Measurements from ENCODE around the gene CATSPERZ. TPM values are rescaled to one million over a fixed set of nuclear protein-coding genes. Genes with fewer than 3 reads are reported as not detected.

The CATSPERZ gene, protein sequence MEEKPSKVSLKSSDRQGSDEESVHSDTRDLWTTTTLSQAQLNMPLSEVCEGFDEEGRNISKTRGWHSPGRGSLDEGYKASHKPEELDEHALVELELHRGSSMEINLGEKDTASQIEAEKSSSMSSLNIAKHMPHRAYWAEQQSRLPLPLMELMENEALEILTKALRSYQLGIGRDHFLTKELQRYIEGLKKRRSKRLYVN
- not detected in 2 replicates for total RNA-seq

DNA sequence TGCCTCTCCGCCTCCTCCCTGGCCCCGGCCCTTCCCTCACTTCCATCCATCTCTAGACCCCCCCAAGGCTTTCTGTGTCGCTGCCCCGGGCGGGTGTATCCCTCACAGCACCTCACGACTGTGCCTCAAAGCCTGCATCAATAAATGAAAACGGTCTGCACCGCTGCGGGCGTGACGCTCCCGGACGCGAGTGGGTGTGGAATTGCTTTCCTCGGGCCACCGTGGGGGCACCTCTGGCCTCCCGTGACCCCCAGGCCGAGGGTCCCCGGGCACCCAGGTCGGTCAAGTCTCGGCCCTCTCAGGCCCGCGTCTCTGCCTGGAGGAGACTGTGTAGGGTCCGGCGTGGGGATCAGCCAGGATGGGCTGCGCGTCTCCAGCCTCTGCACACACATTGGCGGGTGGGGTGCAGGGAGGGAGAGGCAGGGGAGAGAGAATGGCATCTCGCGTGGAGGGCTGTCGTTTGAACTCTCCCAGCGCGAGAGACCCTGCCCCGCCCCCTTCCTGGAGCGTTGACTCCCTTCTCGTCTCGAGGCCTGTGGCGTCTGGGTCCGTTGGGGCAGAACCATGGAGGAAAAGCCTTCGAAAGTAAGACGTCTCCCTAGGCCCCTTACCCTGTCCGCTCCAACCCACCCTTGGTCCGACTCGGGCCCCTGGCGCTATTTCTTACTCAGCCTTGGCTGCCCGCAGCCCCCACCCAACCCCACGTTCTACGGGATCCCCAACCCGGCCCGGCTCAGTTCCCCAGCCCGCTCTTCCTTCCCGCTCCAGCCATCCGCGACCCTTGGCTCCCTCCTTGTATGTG is at the start of gene CATSPERZ:
CATSPERZ (plus strand) TSS at position 512 of the 802 bp plus-strand sequence; CDS start at position 565, 53 bp downstream.
- DNase-seq: peak; percentile 74
- Mint-ChIP-seq H3K27ac (peak within 1 kb of the TSS; percentile 8), H3K4me3 (peak within 1 kb of the TSS; percentile 76), H3K4me1 (peaks cover 22% of the 10 kb centered on the region), H3K9me3 (no peaks in the 10 kb centered on the region), H3K27me3 (peaks cover 56% of the 10 kb centered on the region), H3K36me3 (ENCODE audit: low read depth) (peaks cover 2% of the 10 kb centered on the region)
- intact Hi-C loops (cut with micrococcal nuclease): loop anchor here (1.0 to 10.0 kb wide), 4 partner anchors 8 to 325 kb away; partner anchors contain the start of gene COX8A

DNA sequence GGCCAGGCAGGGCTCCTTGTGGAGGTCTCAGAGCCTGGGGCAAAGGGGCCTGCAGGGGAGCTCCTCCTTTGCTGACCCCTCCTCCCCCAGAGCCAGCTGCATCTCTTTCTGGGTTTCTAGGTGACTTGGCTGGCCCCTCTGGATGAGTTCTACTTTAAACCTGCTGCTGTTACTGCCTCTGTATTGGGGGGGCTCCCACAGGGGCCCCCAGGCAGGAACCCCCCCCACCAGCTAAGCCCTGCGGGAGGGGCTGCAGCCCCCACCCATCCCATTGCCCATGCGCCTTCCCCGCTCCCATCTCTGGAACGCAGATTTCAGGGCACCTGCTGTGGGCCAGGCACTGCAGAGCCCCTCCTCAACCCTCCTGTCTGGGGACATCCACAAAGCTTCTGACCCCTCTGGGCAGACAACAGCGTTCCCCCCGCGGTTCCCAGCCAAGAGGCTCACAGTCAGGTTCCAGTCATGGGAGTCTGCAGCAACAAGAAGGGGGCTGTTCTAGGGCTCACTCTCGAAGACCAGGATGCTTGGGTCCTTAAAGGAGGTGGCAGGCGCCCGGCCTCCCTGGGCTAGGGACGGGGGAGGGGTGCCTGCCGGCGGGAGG is 49.6 kb upstream of the CATSPERZ start:
- H3K27me3 Mint-ChIP-seq: no peaks in the 10 kb centered on the region
- intact Hi-C loops (cut with micrococcal nuclease): loop anchor here (1.0 kb wide), 2 partner anchors 18 to 54 kb away; no protein-coding TSS in a partner anchor
- H3K36me3 Mint-ChIP-seq (ENCODE audit: low read depth): peaks cover 6% of the 10 kb centered on the region
- H3K4me1 Mint-ChIP-seq: peaks cover 23% of the 10 kb centered on the region
- peak overlapping the region; percentile 86 for H3K4me3 Mint-ChIP-seq
- no peak for DNase-seq
- no peaks in the 10 kb centered on the region for H3K9me3 Mint-ChIP-seq
- no peak overlapping the region for H3K27ac Mint-ChIP-seq

DNA sequence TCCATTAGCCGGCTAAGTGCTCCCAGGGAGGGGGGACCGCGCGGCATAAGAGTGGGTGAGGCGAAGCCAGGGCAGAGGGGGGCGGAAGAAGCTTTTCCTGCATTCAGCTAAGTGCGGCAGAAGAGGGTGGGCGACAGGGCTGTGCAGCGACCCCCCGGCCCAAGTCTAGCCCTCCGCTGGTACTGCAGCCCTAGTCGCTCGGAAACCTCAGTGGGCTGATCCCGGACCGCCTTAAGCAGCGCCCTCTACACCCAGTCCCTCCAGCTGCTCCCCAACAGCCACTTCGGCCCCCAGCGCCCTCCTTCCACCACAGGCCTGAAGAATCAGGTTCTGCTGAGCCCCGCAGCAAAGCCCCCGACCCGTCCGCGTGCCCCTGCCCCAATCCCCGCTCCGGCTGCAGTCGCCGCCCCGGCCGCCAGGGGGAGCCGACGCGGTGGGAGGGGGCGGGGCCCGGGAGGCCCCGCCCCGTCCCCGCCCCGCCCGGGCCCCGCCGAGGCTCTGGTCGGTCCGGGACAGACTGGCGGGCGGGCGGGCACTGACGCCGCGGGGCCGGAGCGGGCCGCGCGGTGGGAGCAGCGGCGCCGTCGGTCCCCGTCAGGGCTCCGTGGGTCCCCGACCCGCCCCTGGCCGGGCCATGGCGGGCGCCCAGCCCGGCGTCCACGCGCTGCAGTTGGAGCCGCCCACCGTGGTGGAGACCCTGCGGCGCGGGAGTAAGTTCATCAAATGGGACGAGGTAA is 49.0 kb upstream of the CATSPERZ start, which contains the start of gene PLCB3:
PLCB3 (plus strand) TSS at position 515 of the 737 bp plus-strand sequence; CDS start at position 635, 120 bp downstream.
- H3K4me3 Mint-ChIP-seq: peak within 1 kb of the TSS; percentile 95
- H3K27ac Mint-ChIP-seq: peak within 1 kb of the TSS; percentile 82
- peaks cover 23% of the 10 kb centered on the region for H3K4me1 Mint-ChIP-seq
- intact Hi-C loops (cut with micrococcal nuclease): loop anchor here (1.0 kb wide), 2 partner anchors 17 to 53 kb away; no protein-coding TSS in a partner anchor
- DNase-seq: peak; percentile 90
- no peaks in the 10 kb centered on the region for H3K9me3 Mint-ChIP-seq
- H3K27me3 Mint-ChIP-seq: no peaks in the 10 kb centered on the region
- H3K36me3 Mint-ChIP-seq (ENCODE audit: low read depth): peaks cover 6% of the 10 kb centered on the region

DNA sequence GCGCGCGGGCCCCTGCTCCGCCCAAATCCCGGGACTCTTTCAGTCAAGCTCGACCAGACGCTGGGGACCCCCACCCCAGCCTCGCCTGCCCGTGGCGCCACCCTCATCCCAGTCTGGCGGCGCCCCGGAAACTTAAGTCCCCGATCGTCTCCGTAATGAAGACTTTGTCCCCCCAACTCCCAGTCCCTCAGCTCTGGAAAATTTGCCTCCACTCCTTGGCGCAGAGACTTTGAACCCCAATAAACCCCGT is 48.5 kb upstream of the CATSPERZ start:
- H3K9me3 Mint-ChIP-seq: no peaks in the 10 kb centered on the region
- peak overlapping the region; percentile 95 for H3K4me3 Mint-ChIP-seq
- H3K27ac Mint-ChIP-seq: peak overlapping the region; percentile 82
- no peaks in the 10 kb centered on the region for H3K27me3 Mint-ChIP-seq
- DNase-seq: no peak
- H3K36me3 Mint-ChIP-seq (ENCODE audit: low read depth): peaks cover 8% of the 10 kb centered on the region
- H3K4me1 Mint-ChIP-seq: peaks cover 23% of the 10 kb centered on the region
- intact Hi-C loops (cut with micrococcal nuclease): loop anchor here (1.0 kb wide), 2 partner anchors 17 to 53 kb away; no protein-coding TSS in a partner anchor

DNA sequence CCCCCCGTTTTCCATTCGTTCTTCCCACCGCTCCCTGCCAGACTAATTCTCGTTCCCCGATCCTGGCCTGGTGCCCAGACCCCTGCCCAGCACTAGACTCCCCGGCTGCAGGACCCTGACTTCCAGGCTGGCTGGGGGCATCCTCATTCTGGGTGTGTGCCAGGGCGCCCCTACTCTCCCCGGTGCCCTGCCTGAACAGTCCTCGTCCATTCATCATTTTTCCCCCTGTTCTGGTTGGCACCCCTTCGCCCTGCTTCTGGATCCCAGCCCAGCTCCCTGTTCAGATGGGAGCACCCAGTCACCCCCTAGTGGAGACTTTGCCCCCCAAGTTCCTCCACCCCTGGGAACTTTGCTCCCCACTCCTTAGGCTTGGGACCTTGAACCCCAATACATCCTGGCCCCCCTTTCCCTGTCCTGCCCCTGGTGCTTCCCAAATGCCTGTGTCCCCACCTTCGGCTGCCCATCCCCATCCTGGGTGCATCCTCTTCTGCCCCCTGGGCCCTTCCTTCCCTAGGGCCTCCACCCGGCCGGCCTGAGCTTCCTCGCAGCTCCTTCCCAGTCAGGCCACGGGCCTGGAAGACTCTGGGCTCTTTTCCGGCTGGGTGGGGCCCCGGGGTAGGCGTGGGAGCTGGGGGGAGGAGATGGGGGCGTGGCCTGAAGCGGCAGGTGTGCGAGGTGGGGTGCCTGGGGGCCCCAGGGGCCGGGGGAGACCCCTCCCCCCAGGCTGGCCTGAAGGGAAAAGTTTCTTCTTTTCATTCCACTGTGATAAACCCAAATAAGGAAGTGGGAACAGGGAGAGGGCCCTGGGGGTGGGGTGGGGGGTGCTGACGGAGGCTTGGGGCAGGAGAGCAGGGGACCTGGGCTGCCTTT is 47.9 kb upstream of the CATSPERZ start:
- Mint-ChIP-seq H3K4me3 (peak overlapping the region; percentile 95), H3K27me3 (no peaks in the 10 kb centered on the region), H3K36me3 (ENCODE audit: low read depth) (peaks cover 9% of the 10 kb centered on the region), H3K9me3 (no peaks in the 10 kb centered on the region), H3K27ac (peak overlapping the region; percentile 82), H3K4me1 (peaks cover 23% of the 10 kb centered on the region)
- intact Hi-C loops (cut with micrococcal nuclease): no loop called here
- peak; percentile 79 for DNase-seq

DNA sequence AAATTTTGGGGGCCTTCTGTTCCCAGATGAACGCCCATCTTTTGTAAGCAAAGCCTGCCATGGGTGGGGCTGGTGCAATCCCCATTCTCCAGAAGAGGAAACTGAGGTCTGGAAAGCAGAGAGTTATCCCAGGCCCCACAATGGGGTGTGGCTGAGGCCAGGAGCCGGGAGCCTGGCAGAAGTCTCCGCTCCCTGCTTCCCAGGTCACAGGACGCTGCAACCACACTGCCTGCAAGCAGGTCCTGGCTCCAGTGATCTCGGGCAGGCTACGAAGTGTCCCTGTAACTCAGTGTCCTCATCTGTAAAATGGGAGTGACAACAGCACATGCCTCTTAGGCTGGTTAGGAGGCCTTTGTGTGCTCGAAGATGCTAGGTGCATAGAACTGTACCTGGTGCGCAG is 47.1 kb upstream of the CATSPERZ start:
- Mint-ChIP-seq H3K4me1 (peaks cover 19% of the 10 kb centered on the region), H3K4me3 (no peak overlapping the region), H3K27ac (no peak overlapping the region)

DNA sequence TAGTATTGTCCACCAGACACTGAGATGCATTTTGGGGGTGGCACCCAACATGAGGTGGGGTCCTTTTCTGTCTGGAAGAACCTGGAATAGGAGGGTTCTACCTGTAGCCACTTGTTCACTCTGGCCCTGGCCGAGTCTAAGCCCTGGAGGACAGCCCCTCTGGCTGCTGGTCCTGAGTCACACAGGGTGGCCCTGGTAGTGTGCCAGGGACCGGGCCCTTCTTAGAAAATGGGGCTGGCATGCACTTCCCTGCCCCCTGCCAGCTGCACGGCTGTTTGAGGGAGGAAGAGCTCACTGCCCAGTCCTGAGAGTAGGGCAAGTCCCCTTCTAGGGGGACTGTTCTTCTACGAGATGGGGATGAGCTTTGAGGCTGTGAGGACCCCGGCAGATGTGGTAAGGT is 46.7 kb upstream of the CATSPERZ start:
- intact Hi-C loops (cut with micrococcal nuclease): no loop called here
- peaks cover 19% of the 10 kb centered on the region for H3K4me1 Mint-ChIP-seq
- no peak overlapping the region for H3K27ac Mint-ChIP-seq
- no peaks in the 10 kb centered on the region for H3K9me3 Mint-ChIP-seq
- H3K36me3 Mint-ChIP-seq (ENCODE audit: low read depth): peaks cover 17% of the 10 kb centered on the region
- H3K4me3 Mint-ChIP-seq: no peak overlapping the region
- no peaks in the 10 kb centered on the region for H3K27me3 Mint-ChIP-seq
- DNase-seq: no peak

More for the DNA sequence above, 47.1 kb upstream of the CATSPERZ start:
- intact Hi-C loops (cut with micrococcal nuclease): no loop called here
- Mint-ChIP-seq H3K27me3 (no peaks in the 10 kb centered on the region), H3K36me3 (ENCODE audit: low read depth) (peaks cover 15% of the 10 kb centered on the region), H3K9me3 (no peaks in the 10 kb centered on the region)
- DNase-seq: no peak

DNA sequence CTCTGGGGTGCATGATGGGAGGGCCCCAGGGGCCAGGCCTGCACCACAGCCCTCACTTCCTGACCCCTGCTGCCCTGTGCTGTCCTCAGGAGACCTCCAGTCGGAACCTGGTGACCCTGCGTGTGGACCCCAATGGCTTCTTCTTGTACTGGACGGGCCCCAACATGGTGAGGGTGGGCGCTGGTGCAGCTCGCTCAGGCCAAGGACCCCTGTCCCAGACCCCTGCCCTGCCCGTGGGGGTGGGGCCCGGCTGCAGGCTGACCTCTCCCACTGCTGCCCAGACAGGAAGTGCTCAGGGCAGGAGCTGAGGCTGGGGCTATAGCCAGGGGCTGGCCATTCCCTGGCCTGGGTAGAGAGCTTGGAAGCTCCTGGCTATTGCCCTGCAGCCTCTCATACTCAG is 45.8 kb upstream of the CATSPERZ start:
- Mint-ChIP-seq H3K4me1 (peaks cover 19% of the 10 kb centered on the region), H3K27ac (no peak overlapping the region), H3K27me3 (no peaks in the 10 kb centered on the region), H3K4me3 (no peak overlapping the region), H3K9me3 (no peaks in the 10 kb centered on the region), H3K36me3 (ENCODE audit: low read depth) (peaks cover 22% of the 10 kb centered on the region)
- intact Hi-C loops (cut with micrococcal nuclease): no loop called here
- DNase-seq: no peak

DNA sequence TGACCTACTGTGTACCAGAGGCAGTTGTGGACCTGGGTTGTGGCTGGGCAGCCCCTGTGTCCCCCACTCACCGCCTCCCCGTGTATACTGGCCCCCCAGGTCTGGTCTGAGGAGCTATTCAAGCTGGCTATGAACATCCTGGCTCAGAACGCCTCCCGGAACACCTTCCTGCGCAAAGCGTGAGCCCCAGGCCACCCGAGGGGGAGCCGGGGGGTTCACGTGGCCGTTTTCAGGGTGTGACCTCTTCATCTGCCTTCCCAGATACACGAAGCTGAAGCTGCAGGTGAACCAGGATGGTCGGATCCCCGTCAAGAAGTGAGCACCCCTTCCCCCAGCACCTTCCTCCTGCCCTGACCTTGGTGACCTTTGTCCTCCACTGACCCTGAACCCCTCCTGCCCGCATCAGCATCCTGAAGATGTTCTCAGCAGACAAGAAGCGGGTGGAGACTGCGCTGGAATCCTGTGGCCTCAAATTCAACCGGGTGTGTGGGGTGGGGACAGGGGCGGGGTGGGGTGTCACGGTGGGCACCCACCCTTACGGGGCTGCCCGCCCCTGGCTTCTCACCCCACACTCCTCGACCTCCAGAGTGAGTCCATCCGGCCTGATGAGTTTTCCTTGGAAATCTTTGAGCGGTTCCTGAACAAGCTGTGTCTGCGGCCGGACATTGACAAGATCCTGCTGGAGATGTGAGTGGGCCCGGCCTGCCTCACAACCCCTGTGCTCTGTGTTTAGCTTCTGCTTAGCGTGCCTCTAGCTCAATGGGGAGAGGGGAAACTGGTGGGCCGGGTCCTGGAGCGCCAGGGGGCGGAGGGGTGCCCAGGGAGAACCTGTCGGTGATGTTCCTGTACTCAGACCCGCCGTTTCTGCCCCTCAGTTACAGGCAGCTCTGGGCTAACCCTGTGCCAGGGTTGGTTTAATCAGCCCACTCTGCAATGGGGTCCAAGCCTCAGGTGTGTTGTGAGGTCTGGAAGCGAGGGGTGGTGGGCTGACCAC is 44.7 kb upstream of the CATSPERZ start:
- H3K4me3 Mint-ChIP-seq: no peak overlapping the region
- DNase-seq: no peak
- no peaks in the 10 kb centered on the region for H3K9me3 Mint-ChIP-seq
- no peaks in the 10 kb centered on the region for H3K27me3 Mint-ChIP-seq
- H3K36me3 Mint-ChIP-seq (ENCODE audit: low read depth): peaks cover 32% of the 10 kb centered on the region
- H3K4me1 Mint-ChIP-seq: peaks cover 25% of the 10 kb centered on the region
- H3K27ac Mint-ChIP-seq: no peak overlapping the region
- intact Hi-C loops (cut with micrococcal nuclease): no loop called here

DNA sequence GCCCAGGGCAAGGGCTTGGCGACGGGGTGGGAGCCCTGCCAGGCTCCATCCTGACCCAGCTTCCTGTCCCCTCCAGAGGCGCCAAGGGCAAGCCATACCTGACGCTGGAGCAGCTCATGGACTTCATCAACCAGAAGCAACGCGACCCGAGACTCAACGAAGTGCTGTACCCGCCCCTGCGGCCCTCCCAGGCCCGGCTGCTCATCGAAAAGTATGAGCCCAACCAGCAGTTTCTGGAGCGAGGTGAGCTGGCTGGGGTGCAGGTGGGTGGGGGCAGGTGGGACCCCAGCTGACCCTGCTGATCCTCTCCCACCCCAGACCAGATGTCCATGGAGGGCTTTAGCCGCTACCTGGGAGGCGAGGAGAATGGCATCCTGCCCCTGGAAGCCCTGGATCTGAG is 43.9 kb upstream of the CATSPERZ start:
- peaks cover 20% of the 10 kb centered on the region for H3K4me1 Mint-ChIP-seq
- H3K36me3 Mint-ChIP-seq (ENCODE audit: low read depth): peaks cover 32% of the 10 kb centered on the region
- no peak overlapping the region for H3K4me3 Mint-ChIP-seq
- intact Hi-C loops (cut with micrococcal nuclease): no loop called here
- H3K27ac Mint-ChIP-seq: no peak overlapping the region
- H3K27me3 Mint-ChIP-seq: no peaks in the 10 kb centered on the region
- DNase-seq: no peak
- no peaks in the 10 kb centered on the region for H3K9me3 Mint-ChIP-seq

DNA sequence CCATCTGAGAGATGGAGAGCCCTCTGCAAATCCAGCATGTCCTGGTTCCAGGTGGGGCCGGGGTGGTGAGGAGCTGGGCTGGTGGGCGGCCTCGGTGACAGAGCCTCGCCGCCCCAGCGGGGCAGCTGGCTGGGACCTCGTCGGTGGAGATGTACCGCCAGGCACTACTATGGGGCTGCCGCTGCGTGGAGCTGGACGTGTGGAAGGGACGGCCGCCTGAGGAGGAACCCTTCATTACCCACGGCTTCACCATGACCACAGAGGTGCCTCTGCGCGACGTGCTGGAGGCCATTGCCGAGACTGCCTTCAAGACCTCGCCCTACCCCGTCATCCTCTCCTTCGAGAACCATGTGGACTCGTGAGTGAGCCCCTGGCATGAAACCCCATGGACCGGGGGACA is 41.8 kb upstream of the CATSPERZ start:
- Mint-ChIP-seq H3K4me1 (peaks cover 14% of the 10 kb centered on the region), H3K27me3 (no peaks in the 10 kb centered on the region), H3K36me3 (ENCODE audit: low read depth) (peaks cover 40% of the 10 kb centered on the region), H3K4me3 (no peak overlapping the region), H3K27ac (no peak overlapping the region), H3K9me3 (no peaks in the 10 kb centered on the region)
- intact Hi-C loops (cut with micrococcal nuclease): no loop called here
- DNase-seq: no peak

DNA sequence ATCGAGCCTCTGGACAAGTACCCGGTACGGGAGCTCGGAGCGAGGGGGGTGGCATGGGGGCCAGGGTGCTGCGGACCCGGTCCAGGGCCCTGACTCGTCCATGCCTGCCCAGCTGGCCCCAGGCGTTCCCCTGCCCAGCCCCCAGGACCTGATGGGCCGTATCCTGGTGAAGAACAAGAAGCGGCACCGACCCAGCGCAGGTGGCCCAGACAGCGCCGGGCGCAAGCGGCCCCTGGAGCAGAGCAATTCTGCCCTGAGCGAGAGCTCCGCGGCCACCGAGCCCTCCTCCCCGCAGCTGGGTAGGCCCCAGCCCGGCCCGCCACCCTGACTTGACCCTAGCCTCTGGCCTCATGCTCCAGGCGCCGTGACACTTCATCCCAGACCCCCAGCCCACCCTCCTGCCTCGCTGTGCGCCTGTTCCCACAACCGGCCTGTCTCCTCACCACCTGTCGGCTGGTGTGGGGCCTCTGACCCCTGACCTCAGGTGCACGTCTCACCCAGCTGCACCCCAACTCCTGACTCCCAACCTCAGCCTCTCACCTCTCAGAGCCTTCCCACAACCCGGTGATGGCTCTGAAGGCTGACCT is 41.1 kb upstream of the CATSPERZ start:
- H3K36me3 Mint-ChIP-seq (ENCODE audit: low read depth): peaks cover 38% of the 10 kb centered on the region
- no peak overlapping the region for H3K4me3 Mint-ChIP-seq
- H3K27ac Mint-ChIP-seq: no peak overlapping the region
- DNase-seq: no peak
- intact Hi-C loops (cut with micrococcal nuclease): no loop called here
- H3K27me3 Mint-ChIP-seq: no peaks in the 10 kb centered on the region
- no peaks in the 10 kb centered on the region for H3K9me3 Mint-ChIP-seq
- H3K4me1 Mint-ChIP-seq: peaks cover 12% of the 10 kb centered on the region
